DND-41 (cell line): ENCODE data around the gene CRY2.

Experiments
- ATAC-seq: fragments of 200-7000 bp; cut with Tn5 transposase; 3 replicates; pipeline ENCODE4 v1.9.1; 2021; ENCODE audit warnings: low read depth; ENCODE audit not compliant: insufficient read depth
- DNase-seq: peaks from one replicate; pipeline ENCODE4 v3.0.0-alpha.2; 2020
- H2AFZ ChIP-seq: 2 replicates; pipeline ENCODE4 v1.6.0; 2012; ENCODE audit warnings: low read depth, low read length
- H3K27ac ChIP-seq: 2 replicates; pipeline ENCODE4 v1.5.1; 2012; ENCODE audit warnings: low read length, inconsistent platforms
- H3K27me3 ChIP-seq: fragments of 200-600 bp; sonication (generic); 2 replicates; pipeline ENCODE4 v1.6.0; 2012; ENCODE audit warnings: low read length, mild to moderate bottlenecking, inconsistent platforms; ENCODE audit not compliant: insufficient read depth, poor library complexity
- H3K36me3 ChIP-seq: 2 replicates; pipeline ENCODE4 v1.5.1; 2012; ENCODE audit warnings: low read length, inconsistent platforms; ENCODE audit not compliant: insufficient read depth
- H3K4me1 ChIP-seq: 2 replicates; pipeline ENCODE4 v1.5.1; 2012; ENCODE audit warnings: mild to moderate bottlenecking, low read length; ENCODE audit not compliant: insufficient read depth
- H3K4me2 ChIP-seq: 2 replicates; pipeline ENCODE4 v1.6.0; 2012; ENCODE audit warnings: mild to moderate bottlenecking, moderate library complexity, low read length, inconsistent platforms; ENCODE audit not compliant: insufficient read depth
- H3K4me3 ChIP-seq, 2 experiments: fragments of 200-600 bp in 1 of 2; shearing (Covaris generic) in 1 of 2; 2 replicates each; pipeline ENCODE4 v1.5.1; 2012 to 2016; ENCODE audit warnings: inconsistent platforms in 2 of 2, low read length in 2 of 2, mild to moderate bottlenecking in 2 of 2, low read depth in 1 of 2, moderate library complexity in 1 of 2
- H3K79me2 ChIP-seq: 2 replicates; pipeline ENCODE4 v1.6.0; 2012; ENCODE audit warnings: low read length, inconsistent platforms; ENCODE audit not compliant: insufficient read depth
- H3K9ac ChIP-seq: 2 replicates; pipeline ENCODE4 v1.6.0; 2012; ENCODE audit warnings: low read depth, mild to moderate bottlenecking, inconsistent platforms, low read length, moderate library complexity
- H3K9me3 ChIP-seq: 2 replicates; pipeline ENCODE4 v1.5.1; 2012; ENCODE audit warnings: low read length, moderate library complexity, mild to moderate bottlenecking, inconsistent platforms; ENCODE audit not compliant: insufficient read depth, severe bottlenecking
- H4K20me1 ChIP-seq: 2 replicates; pipeline ENCODE4 v1.6.0; 2012; ENCODE audit warnings: low read length; ENCODE audit not compliant: insufficient read depth
- EZH2 ChIP-seq: IDR thresholded peaks from 3 replicates; pipeline ENCODE4 v1.6.1; 2012; ENCODE audit warnings: borderline replicate concordance, low read depth, mild to moderate bottlenecking, moderate library complexity, low read length, inconsistent platforms; ENCODE audit not compliant: severe bottlenecking
- TF ChIP-seq, protein P1 (sequence below): IDR thresholded peaks from 2 replicates; pipeline ENCODE4 v1.5.1; 2012; ENCODE audit warnings: borderline replicate concordance, low read length, moderate library complexity, mild to moderate bottlenecking; ENCODE audit not compliant: poor library complexity, severe bottlenecking; ENCODE audit errors: extremely low read depth

Gene CRY2

GRCh38 chr11:45920531-45921477, 73.5 kb downstream of the CRY2 start:
- DNase-seq (no peak), ATAC-seq (no peak)
- TF ChIP-seq, protein P1, sequence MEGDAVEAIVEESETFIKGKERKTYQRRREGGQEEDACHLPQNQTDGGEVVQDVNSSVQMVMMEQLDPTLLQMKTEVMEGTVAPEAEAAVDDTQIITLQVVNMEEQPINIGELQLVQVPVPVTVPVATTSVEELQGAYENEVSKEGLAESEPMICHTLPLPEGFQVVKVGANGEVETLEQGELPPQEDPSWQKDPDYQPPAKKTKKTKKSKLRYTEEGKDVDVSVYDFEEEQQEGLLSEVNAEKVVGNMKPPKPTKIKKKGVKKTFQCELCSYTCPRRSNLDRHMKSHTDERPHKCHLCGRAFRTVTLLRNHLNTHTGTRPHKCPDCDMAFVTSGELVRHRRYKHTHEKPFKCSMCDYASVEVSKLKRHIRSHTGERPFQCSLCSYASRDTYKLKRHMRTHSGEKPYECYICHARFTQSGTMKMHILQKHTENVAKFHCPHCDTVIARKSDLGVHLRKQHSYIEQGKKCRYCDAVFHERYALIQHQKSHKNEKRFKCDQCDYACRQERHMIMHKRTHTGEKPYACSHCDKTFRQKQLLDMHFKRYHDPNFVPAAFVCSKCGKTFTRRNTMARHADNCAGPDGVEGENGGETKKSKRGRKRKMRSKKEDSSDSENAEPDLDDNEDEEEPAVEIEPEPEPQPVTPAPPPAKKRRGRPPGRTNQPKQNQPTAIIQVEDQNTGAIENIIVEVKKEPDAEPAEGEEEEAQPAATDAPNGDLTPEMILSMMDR = no peak
- no peak for TF ChIP-seq EZH2
- Histone ChIP-seq H4K20me1 (peaks cover 2% of the 10 kb centered on the region; the same call in 1 of the 2 replicates), H3K4me1 (peaks cover 28% of the 10 kb centered on the region), H3K9ac (no peak overlapping the region), H2AFZ (no peak overlapping the region), H3K9me3 (no peaks in the 10 kb centered on the region), H3K36me3 (peaks cover 5% of the 10 kb centered on the region; the same call in 1 of the 2 replicates), H3K4me2 (no peak overlapping the region), H3K27me3 (no peaks in the 10 kb centered on the region), H3K27ac (no peak overlapping the region), H3K4me3 (no peak overlapping the region), H3K79me2 (peaks cover 16% of the 10 kb centered on the region)

- Histone ChIP-seq H3K9ac (no peak overlapping the region), H3K4me2 (no peak overlapping the region)
Measured at GRCh38 chr11:45921561-45922424, 74.5 kb downstream of the CRY2 start.

DNA sequence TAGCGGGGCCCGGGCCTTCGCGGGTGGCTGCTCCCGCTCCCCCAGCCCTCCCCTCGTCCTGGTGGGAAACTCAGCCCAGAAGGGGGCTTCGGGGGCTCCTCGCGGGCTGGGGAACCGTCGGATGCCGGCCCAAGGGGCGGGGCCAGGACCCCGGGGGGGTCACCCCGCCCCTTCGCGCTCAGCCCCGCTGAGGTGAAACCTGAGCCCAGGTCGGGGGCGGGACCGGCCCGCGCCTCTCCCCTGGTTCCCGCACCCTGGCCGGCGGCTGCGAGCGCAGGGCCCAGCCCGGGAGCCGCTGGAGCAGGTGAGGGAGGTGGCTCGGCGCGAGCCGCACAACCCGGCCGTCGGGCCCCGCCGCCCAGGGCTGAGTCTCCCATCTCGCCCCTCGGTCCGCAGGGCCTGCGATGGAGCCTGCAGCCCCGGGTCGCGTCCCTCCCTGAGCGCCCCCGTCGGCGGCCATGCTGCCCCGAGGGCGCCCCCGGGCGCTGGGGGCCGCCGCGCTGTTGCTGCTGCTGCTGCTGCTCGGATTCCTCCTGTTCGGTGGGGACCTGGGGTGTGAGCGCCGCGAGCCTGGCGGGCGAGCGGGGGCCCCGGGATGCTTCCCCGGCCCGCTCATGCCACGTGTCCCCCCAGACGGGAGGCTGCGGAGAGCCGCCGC, 75.3 kb downstream of the CRY2 start, which contains the start of gene LARGE2:
Gene LARGE2, plus strand, starts transcription at position 232 of the 658 bp plus-strand sequence. Its CDS starts 227 bp downstream, at position 459.
- H3K36me3 ChIP-seq = no peaks in the 10 kb centered on the region; the same call in 1 of the 2 replicates
- H3K4me1 ChIP-seq = peaks cover 12% of the 10 kb centered on the region
- no peak within 1 kb of the TSS for H3K27ac ChIP-seq

More at GRCh38 chr11:45921561-45922424, 74.5 kb downstream of the CRY2 start:
- Histone ChIP-seq H2AFZ (no peak overlapping the region), H3K27ac (no peak overlapping the region), H3K9me3 (no peaks in the 10 kb centered on the region), H3K79me2 (peaks cover 8% of the 10 kb centered on the region), H4K20me1 (no peaks in the 10 kb centered on the region; the same call in 1 of the 2 replicates), H3K27me3 (no peaks in the 10 kb centered on the region), H3K36me3 (no peaks in the 10 kb centered on the region; the same call in 1 of the 2 replicates), H3K4me1 (peaks cover 18% of the 10 kb centered on the region), H3K4me3 (no peak overlapping the region)
- DNase-seq (no peak), ATAC-seq (no peak)
- TF ChIP-seq EZH2 = no peak
- TF ChIP-seq, protein P1 = no peak

More for the DNA sequence above, 75.3 kb downstream of the CRY2 start, which contains the start of gene LARGE2:
- no peak within 1 kb of the TSS for H3K4me3 ChIP-seq
- no peaks in the 10 kb centered on the region for H3K27me3 ChIP-seq
- peaks cover under 1% of the 10 kb centered on the region for H3K79me2 ChIP-seq
- no peaks in the 10 kb centered on the region for H4K20me1 ChIP-seq
- H3K4me2 ChIP-seq = no peak within 1 kb of the TSS
- no peak within 1 kb of the TSS for H3K9ac ChIP-seq
- no peak within 1 kb of the TSS for H2AFZ ChIP-seq
- TF ChIP-seq EZH2 = no peak
- TF ChIP-seq, protein P1 = no peak
- no peak for DNase-seq
- no peaks in the 10 kb centered on the region for H3K9me3 ChIP-seq
- ATAC-seq = no peak
